Parathyroid adenoma (tissue), 2 donors: ENCODE measurements around the gene DPYSL3.

Experiments
- H2AFZ ChIP-seq: fragments of 300-600 bp; sonication (generic); one replicate; pipeline ENCODE4 v1.7.0; 2017; ENCODE audit warnings: antibody characterized with exemption, mild to moderate bottlenecking
- H3K27ac ChIP-seq: fragments of 300-600 bp; sonication (generic); one replicate; pipeline ENCODE4 v1.7.0; 2017
- H3K27me3 ChIP-seq: fragments of 300-600 bp; sonication (generic); one replicate; pipeline ENCODE4 v1.7.0; 2017; ENCODE audit warnings: low read length; ENCODE audit not compliant: control insufficient read depth, insufficient read depth
- H3K36me3 ChIP-seq: fragments of 300-600 bp; sonication (generic); one replicate; pipeline ENCODE4 v1.7.0; 2017; ENCODE audit warnings: low read length; ENCODE audit not compliant: control insufficient read depth, insufficient read depth
- H3K4me1 ChIP-seq: fragments of 300-600 bp; sonication (generic); one replicate; pipeline ENCODE4 v1.7.0; 2017; ENCODE audit warnings: control low read depth
- H3K4me2 ChIP-seq: fragments of 300-600 bp; sonication (generic); one replicate; pipeline ENCODE4 v1.7.0; 2017; ENCODE audit warnings: low read length
- H3K4me3 ChIP-seq: fragments of 300-600 bp; sonication (generic); one replicate; pipeline ENCODE4 v1.7.0; 2017; ENCODE audit warnings: low read depth, low read length
- H3K79me2 ChIP-seq: fragments of 300-600 bp; sonication (generic); one replicate; pipeline ENCODE4 v1.7.0; 2017; ENCODE audit warnings: control low read depth
- H3K9ac ChIP-seq: fragments of 300-600 bp; sonication (generic); one replicate; pipeline ENCODE4 v1.7.0; 2017; ENCODE audit warnings: mild to moderate bottlenecking
- H3K9me3 ChIP-seq: fragments of 300-600 bp; sonication (generic); one replicate; pipeline ENCODE4 v1.7.0; 2017; ENCODE audit warnings: low read length; ENCODE audit not compliant: control insufficient read depth
- TF ChIP-seq, protein P1 (sequence below): fragments of 300-600 bp; sonication (generic); IDR thresholded peaks from one replicate; pipeline ENCODE4 v1.7.0; 2017; ENCODE audit warnings: antibody characterized with exemption, mild to moderate bottlenecking
- donor health status: primary hyperparathyroidism.

The DPYSL3 gene

DNA sequence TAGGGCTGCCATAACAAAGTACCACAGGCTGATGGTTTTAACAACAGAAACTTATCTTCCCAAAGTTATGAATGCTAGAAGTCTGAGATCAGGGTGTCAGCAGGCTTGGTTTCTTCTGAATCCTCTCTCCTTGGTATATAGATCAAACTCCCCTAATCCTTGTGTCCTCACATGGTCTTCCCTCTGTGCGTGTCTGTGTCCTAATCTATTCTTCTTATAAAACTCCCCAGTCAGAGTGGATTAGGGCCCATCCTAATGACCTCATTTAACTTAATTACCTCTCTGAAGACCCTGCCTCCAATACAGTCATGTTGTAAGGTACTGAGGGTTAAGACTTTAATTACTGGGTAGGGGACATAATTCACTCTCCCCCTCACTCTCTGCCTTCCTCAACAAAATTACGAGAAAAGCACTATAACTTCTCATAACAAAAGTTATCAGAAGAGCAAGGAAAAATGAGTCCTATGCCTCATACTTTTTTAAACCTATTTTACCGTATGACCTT is 68.6 kb downstream of the DPYSL3 start:
- Histone ChIP-seq H3K27ac (no peak overlapping the region), H3K4me2 (no peak overlapping the region), H3K79me2 (no peaks in the 10 kb centered on the region), H3K36me3 (no peaks in the 10 kb centered on the region), H3K27me3 (no peaks in the 10 kb centered on the region), H3K4me3 (no peak overlapping the region), H3K9ac (no peak overlapping the region), H3K4me1 (no peaks in the 10 kb centered on the region), H3K9me3 (no peaks in the 10 kb centered on the region), H2AFZ (no peak overlapping the region)
- TF ChIP-seq, protein P1, sequence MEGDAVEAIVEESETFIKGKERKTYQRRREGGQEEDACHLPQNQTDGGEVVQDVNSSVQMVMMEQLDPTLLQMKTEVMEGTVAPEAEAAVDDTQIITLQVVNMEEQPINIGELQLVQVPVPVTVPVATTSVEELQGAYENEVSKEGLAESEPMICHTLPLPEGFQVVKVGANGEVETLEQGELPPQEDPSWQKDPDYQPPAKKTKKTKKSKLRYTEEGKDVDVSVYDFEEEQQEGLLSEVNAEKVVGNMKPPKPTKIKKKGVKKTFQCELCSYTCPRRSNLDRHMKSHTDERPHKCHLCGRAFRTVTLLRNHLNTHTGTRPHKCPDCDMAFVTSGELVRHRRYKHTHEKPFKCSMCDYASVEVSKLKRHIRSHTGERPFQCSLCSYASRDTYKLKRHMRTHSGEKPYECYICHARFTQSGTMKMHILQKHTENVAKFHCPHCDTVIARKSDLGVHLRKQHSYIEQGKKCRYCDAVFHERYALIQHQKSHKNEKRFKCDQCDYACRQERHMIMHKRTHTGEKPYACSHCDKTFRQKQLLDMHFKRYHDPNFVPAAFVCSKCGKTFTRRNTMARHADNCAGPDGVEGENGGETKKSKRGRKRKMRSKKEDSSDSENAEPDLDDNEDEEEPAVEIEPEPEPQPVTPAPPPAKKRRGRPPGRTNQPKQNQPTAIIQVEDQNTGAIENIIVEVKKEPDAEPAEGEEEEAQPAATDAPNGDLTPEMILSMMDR, result no peak

DNA sequence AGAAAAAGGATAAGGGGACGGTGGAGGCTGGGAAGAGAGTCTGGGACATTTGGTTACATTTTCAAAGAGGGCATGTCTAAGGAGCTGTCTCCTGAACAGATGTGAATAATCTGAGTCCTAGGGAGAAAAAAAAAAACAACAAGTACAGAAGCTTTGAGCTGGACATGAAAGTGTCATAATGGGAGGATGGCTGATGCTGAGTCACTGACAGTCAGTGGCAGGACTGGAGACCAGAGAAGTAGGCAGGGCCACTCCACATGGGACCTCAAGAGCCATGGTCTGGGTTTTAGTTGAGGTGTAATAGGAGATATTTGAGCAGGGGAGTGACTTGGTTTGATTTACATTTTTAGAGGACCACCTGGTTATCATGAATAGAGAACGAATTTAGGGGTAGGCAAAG is 70.6 kb downstream of the DPYSL3 start:
- Histone ChIP-seq H3K4me3 (no peak overlapping the region), H2AFZ (no peak overlapping the region), H3K79me2 (no peaks in the 10 kb centered on the region), H3K4me2 (no peak overlapping the region), H3K27ac (no peak overlapping the region), H3K9ac (no peak overlapping the region), H3K36me3 (no peaks in the 10 kb centered on the region), H3K9me3 (no peaks in the 10 kb centered on the region), H3K4me1 (no peaks in the 10 kb centered on the region), H3K27me3 (no peaks in the 10 kb centered on the region)
- TF ChIP-seq, protein P1, result no peak

DNA sequence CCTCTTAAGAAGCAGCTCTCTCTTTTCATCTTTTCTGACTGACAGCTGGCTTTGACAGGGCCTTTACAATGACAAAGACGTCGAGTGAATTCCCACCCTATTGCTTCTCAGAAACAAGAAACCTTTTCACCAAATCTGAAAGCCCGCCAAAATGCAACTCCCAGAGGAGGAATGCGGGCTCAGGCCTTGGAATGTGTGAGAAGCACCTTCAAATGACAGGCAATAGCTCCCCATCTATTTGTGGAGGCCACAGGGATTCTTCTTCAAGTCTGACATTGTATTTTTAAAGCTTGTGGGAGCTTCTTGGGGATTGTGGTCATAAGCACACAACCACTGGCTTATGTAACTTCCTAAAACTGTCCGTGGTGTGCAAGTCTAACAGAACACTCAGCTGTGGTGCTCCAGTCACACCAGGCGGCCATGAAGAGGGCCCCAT is 72.7 kb downstream of the DPYSL3 start:
- Histone ChIP-seq H3K79me2 (no peaks in the 10 kb centered on the region), H3K27me3 (no peaks in the 10 kb centered on the region), H3K27ac (no peak overlapping the region), H3K36me3 (no peaks in the 10 kb centered on the region), H3K4me1 (no peaks in the 10 kb centered on the region), H3K9me3 (no peaks in the 10 kb centered on the region), H2AFZ (no peak overlapping the region), H3K9ac (no peak overlapping the region), H3K4me3 (no peak overlapping the region), H3K4me2 (no peak overlapping the region)
- TF ChIP-seq, protein P1, result no peak

DNA sequence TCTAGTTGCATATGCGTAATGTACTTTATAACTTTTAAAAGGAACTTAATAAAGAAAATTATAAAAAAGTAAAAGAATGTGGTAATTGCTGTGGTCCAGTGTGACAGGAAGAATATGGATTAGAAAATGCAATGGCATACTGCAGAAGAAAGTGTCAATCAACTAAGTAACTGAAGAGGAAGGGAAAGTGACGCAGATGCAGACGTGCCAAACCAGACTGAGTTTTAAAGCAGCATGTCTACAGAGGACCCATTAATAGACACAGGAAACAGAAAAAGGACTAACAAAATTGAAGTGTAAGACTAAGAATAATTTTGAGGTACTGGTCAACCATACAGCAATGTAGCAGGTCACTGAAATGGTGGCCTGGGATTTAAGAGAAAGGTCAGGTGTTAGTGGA is 73.3 kb downstream of the DPYSL3 start:
- Histone ChIP-seq H3K9me3 (no peaks in the 10 kb centered on the region), H3K4me1 (no peaks in the 10 kb centered on the region), H3K36me3 (no peaks in the 10 kb centered on the region), H3K27me3 (no peaks in the 10 kb centered on the region), H3K9ac (no peak overlapping the region), H3K79me2 (no peaks in the 10 kb centered on the region), H2AFZ (no peak overlapping the region), H3K4me2 (no peak overlapping the region), H3K4me3 (no peak overlapping the region), H3K27ac (no peak overlapping the region)
- TF ChIP-seq, protein P1, result no peak

DNA sequence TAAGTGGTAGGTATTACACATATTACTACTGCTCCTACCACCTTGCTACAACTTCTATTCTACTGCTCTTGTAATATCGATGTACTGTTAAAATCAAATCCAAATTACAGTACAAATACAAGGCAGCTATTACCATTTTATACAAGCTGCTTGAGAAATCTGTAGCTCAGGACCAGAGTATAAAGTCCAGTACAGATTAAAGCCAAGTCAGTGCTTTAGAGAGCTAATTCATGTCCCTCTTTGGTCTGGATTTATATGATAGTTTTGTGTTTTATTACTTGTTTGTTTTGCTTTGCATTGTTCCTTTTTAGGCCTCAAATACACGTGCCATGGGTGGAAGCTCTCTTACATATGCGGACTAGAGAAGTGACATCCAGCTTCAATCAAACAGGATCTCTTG is 75.8 kb downstream of the DPYSL3 start:
- Histone ChIP-seq H3K36me3 (no peaks in the 10 kb centered on the region), H3K9me3 (no peaks in the 10 kb centered on the region), H3K4me1 (no peaks in the 10 kb centered on the region), H2AFZ (no peak overlapping the region), H3K79me2 (no peaks in the 10 kb centered on the region), H3K27ac (no peak overlapping the region), H3K27me3 (no peaks in the 10 kb centered on the region), H3K9ac (no peak overlapping the region), H3K4me3 (no peak overlapping the region), H3K4me2 (no peak overlapping the region)
- TF ChIP-seq, protein P1, result no peak
